Lower lobe of right lung (tissue), 2 donors: ENCODE results near the gene NCKAP5. TPM values are rescaled to one million over a fixed set of nuclear protein-coding genes. Genes with fewer than 3 reads are reported as not detected.

Experiments
- ATAC-seq, 2 donors: fragments of 200-7000 bp; cut with Tn5 transposase; one replicate each; pipeline ENCODE4 v1.9.1; 2020 to 2022; ENCODE audit warnings: mild to moderate bottlenecking in 2 of 2, moderate library complexity in 2 of 2
- DNase-seq: peaks from one replicate; pipeline ENCODE4 v3.0.0-alpha.2; 2020
- H3K27ac ChIP-seq: fragments of 200-600 bp; one replicate; pipeline ENCODE4 v1.8.0; 2022
- H3K27me3 ChIP-seq: fragments of 200-600 bp; one replicate; pipeline ENCODE4 v1.8.0; 2022; ENCODE audit warnings: low read depth
- H3K36me3 ChIP-seq: fragments of 200-600 bp; one replicate; pipeline ENCODE4 v1.8.0; 2022; ENCODE audit warnings: mild to moderate bottlenecking
- H3K4me1 ChIP-seq: fragments of 200-600 bp; one replicate; pipeline ENCODE4 v1.8.0; 2022
- H3K4me3 ChIP-seq: fragments of 200-600 bp; one replicate; pipeline ENCODE4 v1.8.0; 2022; ENCODE audit warnings: mild to moderate bottlenecking
- H3K9me3 ChIP-seq: fragments of 200-600 bp; one replicate; pipeline ENCODE4 v1.8.0; 2022
- CTCF ChIP-seq: fragments of 200-600 bp; IDR thresholded peaks from one replicate; pipeline ENCODE4 v1.8.0; 2022; ENCODE audit warnings: antibody characterized with exemption, mild to moderate bottlenecking
- intact Hi-C: fragments of 100-400 bp; cut with DNase I; formaldehyde crosslinking; loops from one replicate; pipeline ENCODE4 v1.11.0; 2022
- total RNA-seq: library from RNA; stranded (reverse); fragmentation: NEBNext Ultra II Directional; extraction: Animal tissue kit (Norgen Biotek cat#: 25700); gene quantifications from one replicate; pipeline ENCODE4 v1.2.1, GENCODE V29; 2021
- donor health status: DM: no; HTN: yes; CAD: no; lungs with severe emphysema.

Gene NCKAP5
- total RNA-seq, 1 donor from 2014 or later, result 34.6 TPM

- no peak for ATAC-seq
- Histone ChIP-seq H3K27me3 (no peaks in the 10 kb centered on the region), H3K4me1 (no peaks in the 10 kb centered on the region), H3K27ac (no peak overlapping the region), H3K4me3 (no peak overlapping the region), H3K36me3 (no peaks in the 10 kb centered on the region), H3K9me3 (no peaks in the 10 kb centered on the region)
- DNase-seq, result no peak
- no peak for TF ChIP-seq CTCF
- intact Hi-C loops, result no loop called here
Measured at GRCh38 chr2:132754392-132754791, 813.9 kb downstream of the NCKAP5 start.

GRCh38 chr2:132752421-132753206 is 815.6 kb downstream of the NCKAP5 start:
- H3K27me3 ChIP-seq, result no peaks in the 10 kb centered on the region
- no peak overlapping the region for H3K4me3 ChIP-seq
- ATAC-seq (no peak), DNase-seq (no peak)
- intact Hi-C loops, result no loop called here
- H3K36me3 ChIP-seq, result no peaks in the 10 kb centered on the region
- H3K4me1 ChIP-seq, result no peaks in the 10 kb centered on the region
- no peak overlapping the region for H3K27ac ChIP-seq
- TF ChIP-seq CTCF, result no peak
- no peaks in the 10 kb centered on the region for H3K9me3 ChIP-seq

- TF ChIP-seq CTCF, result no peak
- no peak for ATAC-seq
- intact Hi-C loops, result no loop called here
Measured at GRCh38 chr2:132751836-132752235, 816.4 kb downstream of the NCKAP5 start.

GRCh38 chr2:132750606-132751005 is 817.7 kb downstream of the NCKAP5 start:
- Histone ChIP-seq H3K4me3 (no peak overlapping the region), H3K36me3 (no peaks in the 10 kb centered on the region), H3K9me3 (no peaks in the 10 kb centered on the region), H3K4me1 (no peaks in the 10 kb centered on the region), H3K27me3 (no peaks in the 10 kb centered on the region), H3K27ac (no peak overlapping the region)
- DNase-seq (no peak), ATAC-seq (no peak)
- no peak for TF ChIP-seq CTCF
- intact Hi-C loops, result no loop called here

More at GRCh38 chr2:132751836-132752235, 816.4 kb downstream of the NCKAP5 start:
- no peak overlapping the region for H3K27ac ChIP-seq
- H3K4me1 ChIP-seq, result no peaks in the 10 kb centered on the region
- H3K27me3 ChIP-seq, result no peaks in the 10 kb centered on the region
- no peaks in the 10 kb centered on the region for H3K36me3 ChIP-seq
- H3K4me3 ChIP-seq, result no peak overlapping the region
- no peaks in the 10 kb centered on the region for H3K9me3 ChIP-seq
- DNase-seq, result no peak

- Histone ChIP-seq H3K27ac (no peak overlapping the region), H3K36me3 (no peaks in the 10 kb centered on the region), H3K4me3 (no peak overlapping the region), H3K27me3 (no peaks in the 10 kb centered on the region), H3K9me3 (no peaks in the 10 kb centered on the region), H3K4me1 (no peaks in the 10 kb centered on the region)
- no peak for TF ChIP-seq CTCF
- DNase-seq (no peak), ATAC-seq (no peak)
- intact Hi-C loops, result no loop called here
Measured at GRCh38 chr2:132747046-132747445, 821.2 kb downstream of the NCKAP5 start.
